ENCODE measurements around the gene SELENOK. TPM values are rescaled to one million over a fixed set of nuclear protein-coding genes. Genes with fewer than 3 reads are reported as not detected.
A peak's percentile ranks its signal among the peaks of the same experiment; 100 is the strongest.

SELENOK gene
- total RNA-seq, 1 donor from 2014 or later: 20.3 TPM

DNA sequence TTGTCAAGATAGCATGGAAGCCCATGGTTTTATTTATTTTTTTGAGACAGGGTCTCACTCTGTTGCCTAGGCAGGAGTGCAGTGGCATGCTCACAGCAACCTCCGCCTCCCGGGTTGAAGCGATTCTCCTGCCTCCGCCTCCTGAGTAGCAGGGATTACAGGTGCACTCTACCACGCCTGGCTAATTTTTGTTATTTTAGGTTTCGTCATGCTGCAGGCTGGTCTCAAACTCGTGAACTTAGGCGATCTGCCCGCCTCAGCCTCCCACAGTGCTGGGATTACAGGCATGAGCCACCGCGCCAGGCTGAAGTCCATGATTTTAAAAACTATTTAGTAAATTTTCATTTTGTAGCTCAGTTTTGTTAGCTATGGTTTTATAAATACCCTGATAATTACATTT is 7.0 kb downstream of the SELENOK start:
- DNase-seq (ENCODE audit: low read depth in 2 of 2): no peak

DNA sequence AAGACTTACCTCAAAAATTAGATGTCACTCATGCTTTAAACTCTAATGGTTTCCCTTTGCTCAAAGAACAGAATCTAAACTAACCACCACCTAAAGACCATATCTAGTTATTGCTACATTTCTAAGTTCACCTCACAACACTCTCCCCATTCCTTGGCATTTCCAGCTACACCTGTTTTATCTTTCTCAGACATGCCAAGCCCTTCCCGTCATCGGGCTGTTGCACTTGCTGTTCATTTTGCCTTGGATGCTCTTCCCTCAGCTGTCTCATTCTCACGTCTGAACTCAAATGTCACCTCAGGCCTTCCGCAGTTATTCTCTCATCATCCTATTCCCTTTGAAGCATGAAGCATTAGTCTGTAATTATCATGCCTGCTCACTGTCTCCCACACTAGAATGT is 8.7 kb downstream of the SELENOK start:
- DNase-seq (ENCODE audit: low read depth in 2 of 2): no peak

GRCh38 chr3:53881691-53882593 is 9.7 kb downstream of the SELENOK start, which contains the start of gene ACTR8:
Gene ACTR8 (minus strand): TSS chr3:53882152. CDS start chr3:53882101, 51 bp downstream.
- peak; percentile 69 to 90 for DNase-seq (ENCODE audit: low read depth in 2 of 2)

DNA sequence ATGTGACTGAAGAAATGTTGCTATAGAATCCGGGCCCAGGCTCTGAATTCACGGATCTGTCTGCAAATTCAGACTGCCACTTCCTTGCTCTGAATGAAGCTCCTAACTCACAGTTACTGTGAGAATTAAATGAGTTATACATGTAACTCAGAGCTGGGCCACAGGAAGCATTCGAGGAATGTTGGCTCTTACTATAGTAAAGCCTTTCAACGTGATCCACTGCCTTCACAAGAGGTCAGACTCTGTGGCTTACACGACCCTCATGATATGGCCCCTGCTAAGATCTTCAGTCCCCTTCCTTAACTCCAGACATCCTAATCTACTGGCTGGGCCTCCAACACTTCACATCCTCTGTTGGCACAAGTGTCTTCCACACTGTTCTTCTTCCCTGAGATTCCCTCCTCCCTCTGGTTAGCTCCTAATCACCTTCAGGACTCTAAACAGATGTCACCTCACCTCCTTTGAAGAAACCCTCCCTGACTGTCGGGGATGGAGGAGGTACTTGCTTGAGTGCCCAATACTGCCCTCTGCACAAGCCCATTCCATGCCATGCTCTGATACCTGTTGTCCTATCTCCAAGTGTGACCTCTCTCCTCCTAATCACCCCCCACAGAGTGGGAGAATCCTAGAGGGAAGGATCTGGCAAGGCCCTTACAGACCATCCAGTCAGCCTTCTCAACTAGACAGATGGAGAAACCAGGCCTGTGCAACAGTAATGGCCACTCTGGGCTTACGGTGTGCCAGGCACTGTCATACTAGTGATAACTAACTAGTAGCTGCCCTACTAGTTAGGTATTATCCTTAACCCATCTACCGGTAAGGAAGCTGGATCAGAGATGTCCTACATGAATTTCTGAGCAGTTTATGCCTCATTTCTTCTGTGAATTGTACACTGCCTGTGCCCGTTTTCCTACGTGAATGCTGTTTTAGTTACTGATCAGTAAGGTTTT is 11.0 kb downstream of the SELENOK start:
- DNase-seq (ENCODE audit: low read depth in 2 of 2): peak in 1 of 2 donors; percentile 11

GRCh38 chr3:53865732-53866499 is 25.7 kb downstream of the SELENOK start:
- no peak for DNase-seq (ENCODE audit: low read depth in 2 of 2)

GRCh38 chr3:53863145-53863544 is 28.5 kb downstream of the SELENOK start:
- DNase-seq (ENCODE audit: low read depth in 2 of 2): no peak

DNA sequence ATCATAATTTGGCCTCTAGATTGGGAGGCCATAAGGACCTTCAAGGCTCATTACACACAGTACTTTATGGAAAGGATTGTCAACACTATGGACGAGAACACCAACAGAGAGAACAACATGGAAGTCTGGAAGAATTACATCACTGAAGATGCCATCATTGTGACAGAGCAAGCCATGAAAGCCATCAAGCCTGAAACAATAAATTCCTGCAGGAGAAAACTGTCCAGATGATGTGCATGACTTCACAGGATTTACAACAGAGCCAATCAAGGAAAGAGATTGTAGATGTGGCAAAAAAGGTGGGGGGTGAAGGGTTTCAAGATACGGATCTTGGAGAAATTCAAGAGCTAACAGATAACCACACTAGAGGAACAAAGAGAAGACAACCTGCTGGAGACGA is 29.4 kb downstream of the SELENOK start:
- no peak for DNase-seq (ENCODE audit: low read depth in 2 of 2)

DNA sequence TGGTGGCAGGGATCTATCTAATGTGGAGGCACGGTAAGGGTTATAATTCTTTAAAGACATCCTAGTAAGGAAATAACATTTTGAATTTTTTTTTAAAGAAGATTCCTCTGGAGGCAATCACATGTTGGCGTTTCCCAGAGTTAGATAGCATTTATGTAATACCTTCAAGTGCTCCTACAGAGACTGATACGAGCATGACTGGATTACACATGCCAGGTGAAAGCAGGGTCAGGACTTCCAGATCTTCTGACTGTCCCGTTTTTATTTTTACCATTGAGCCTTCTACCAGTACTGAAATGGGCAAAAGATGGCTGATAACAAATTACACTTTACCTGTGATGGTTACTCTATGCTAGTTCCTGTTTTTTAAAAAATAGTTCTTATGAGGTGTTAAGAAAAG is 31.5 kb downstream of the SELENOK start:
- DNase-seq (ENCODE audit: low read depth in 2 of 2): no peak

DNA sequence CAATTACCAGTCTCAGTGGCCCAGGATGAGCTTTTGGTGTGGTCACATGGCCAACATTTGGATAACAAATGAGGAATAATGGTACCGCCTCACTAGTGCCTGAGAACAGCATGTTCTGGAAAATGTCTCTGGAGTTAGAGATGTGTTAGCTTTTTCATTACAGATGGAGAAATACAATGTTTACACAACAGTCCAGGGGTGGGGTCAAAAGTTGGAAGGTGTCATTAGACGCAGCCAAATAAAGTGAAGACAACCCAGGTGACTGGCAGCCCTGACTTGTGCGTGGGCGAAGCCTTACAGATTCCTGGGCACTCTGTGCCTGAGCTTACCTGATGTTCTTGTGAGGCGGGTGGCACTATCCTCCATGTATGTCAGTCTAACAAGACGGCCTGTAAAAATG is 32.5 kb downstream of the SELENOK start:
- no peak for DNase-seq (ENCODE audit: low read depth in 2 of 2)

- DNase-seq (ENCODE audit: low read depth in 2 of 2): no peak
Measured at GRCh38 chr3:53858096-53858741, 33.4 kb downstream of the SELENOK start.

DNA sequence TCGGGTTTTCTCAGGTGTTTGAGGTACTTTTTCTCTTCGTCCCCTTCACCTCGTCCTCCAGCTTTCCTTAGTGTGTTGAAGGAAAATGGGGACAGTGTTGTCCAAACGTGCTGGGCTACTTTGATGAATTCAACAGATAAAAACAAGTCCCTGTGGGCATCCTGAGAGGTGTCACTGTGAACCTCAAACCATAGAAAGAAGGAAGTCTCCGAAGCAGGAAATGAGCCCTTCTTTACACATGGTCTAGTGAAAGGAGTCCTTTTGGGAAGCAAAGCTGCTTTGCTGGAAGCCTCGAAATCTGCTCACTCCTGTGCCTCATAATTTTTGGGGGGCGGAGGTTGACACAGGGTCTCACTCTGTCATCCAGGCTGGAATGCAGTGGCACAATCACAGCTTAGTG is 34.7 kb downstream of the SELENOK start:
- DNase-seq (ENCODE audit: low read depth in 2 of 2): no peak

- peak; percentile 13 to 24 for DNase-seq (ENCODE audit: low read depth in 2 of 2)
Measured at GRCh38 chr3:53850895-53851294, 40.8 kb downstream of the SELENOK start.

GRCh38 chr3:53849916-53850315 is 41.7 kb downstream of the SELENOK start:
- DNase-seq (ENCODE audit: low read depth in 2 of 2): no peak

DNA sequence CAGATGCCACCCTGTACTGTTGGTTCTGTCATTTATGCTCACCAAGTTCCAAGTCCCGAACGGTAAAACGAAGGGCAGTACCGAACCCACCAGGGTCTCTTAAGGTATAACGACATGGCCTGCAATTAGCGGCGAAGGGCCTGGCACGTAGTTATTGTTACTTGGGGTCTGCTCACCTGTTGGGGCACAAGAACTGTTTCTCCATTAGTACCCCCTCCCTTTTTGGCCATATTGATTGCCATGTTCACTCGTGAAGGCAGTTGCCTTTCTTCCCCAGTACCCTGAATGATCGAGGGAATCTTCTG is 44.9 kb downstream of the SELENOK start:
- DNase-seq (ENCODE audit: low read depth in 2 of 2): no peak

- peak in 1 of 2 donors; percentile 22 for DNase-seq (ENCODE audit: low read depth in 2 of 2)
Measured at GRCh38 chr3:53846134-53846850, 45.4 kb downstream of the SELENOK start, which contains the start of the genes CHDH and IL17RB. Gene CHDH (minus strand): TSS chr3:53846419. CDS start chr3:53824008, 22,411 bp downstream. Gene IL17RB (plus strand): TSS chr3:53846568. CDS start chr3:53846589, 21 bp downstream.

DNA sequence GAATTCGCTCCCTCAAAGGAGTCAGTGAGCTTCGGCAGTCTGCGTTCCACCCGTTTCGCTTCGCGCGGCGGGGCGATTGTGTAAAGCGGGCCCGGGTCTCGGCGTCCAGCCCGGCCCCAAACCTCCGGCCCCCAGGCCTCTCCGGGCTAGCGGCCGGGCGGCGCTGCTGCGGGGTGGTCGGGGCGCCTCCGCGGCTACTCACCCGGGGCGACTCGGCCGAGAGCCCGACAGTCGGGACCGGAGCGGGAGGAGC is 45.9 kb downstream of the SELENOK start:
- no peak for DNase-seq (ENCODE audit: low read depth in 2 of 2)

DNA sequence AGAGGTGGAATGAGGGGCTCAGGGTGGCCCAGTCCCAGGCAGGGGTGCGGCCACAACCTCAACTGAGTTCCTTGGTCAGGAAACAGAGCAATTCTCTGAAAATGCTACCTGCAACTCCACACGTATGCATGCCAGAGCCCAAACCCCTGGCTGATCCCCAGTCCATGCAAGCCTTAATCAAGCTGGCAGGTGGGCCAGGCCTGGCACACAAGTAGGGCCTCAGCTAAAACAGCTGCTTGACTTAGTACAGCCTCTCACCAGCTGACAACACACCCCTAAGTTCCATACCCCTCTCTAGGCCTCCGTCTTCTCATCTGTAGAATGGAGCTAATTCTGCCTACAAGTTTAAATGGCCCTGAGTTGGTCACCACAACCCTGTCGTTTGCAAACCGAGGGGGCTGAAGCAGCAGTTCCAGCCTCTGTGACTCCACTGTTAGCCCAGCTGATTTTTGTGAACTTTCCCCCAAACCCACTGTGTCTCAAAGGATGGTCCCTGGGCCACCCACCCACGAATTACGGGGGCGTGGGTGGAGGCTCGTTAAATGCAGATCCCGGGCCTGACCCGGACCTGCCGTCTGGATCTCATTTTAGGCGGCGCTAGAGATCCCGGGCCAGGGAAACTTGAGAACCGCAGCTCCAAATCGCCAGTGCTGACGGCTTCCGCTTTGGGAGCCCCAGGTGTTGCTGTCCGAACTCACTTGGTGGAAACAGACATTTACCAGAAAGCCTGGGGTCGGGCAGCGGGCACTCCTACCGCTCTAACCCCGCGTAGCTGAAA is 46.4 kb downstream of the SELENOK start:
- DNase-seq (ENCODE audit: low read depth in 2 of 2): peak in 1 of 2 donors; percentile 29

DNA sequence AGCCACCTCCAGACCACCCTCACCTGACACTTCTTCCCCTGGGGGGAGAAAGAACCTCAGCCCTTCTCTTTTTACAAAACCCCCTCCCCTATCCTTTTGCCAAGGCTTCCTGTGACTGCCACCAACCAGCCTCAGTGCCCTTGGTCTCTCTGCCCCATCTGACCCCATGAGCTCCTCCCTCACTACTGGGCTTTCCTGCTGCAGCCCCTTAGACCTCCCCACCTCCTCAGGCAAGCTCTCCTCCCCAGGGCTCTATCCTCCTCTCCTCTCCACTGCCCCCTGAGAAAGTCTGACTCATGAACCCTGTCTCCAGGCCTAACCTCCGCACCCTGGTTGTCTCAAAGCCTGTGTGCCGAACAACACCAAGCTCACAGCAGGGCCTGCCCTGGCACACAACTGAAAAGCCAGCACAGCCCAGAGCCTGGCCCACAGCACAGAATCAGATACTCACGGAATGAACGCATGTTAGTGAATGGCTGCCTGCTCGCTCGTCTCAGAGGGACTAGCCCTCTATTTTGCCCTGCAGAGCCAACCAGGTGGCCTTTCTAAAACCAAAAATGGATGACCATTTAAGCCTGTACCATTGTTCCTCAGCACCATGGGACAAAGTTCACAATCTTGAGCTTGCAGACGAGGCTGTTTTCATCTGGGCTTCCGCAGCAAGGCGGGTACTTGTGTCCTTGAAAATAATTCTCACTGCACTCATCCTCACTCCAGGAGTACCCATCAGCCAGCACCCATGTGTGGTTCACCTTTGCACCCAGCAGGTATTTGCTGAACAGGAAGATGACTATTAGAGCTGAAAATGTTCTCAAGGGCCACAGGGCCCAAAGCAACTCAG is 47.2 kb downstream of the SELENOK start:
- DNase-seq (ENCODE audit: low read depth in 2 of 2): no peak
